Measurements from ENCODE around the gene POLL. TPM values are rescaled to one million over a fixed set of nuclear protein-coding genes. Genes with fewer than 3 reads are reported as not detected.
A peak's percentile ranks its signal among the peaks of the same experiment; 100 is the strongest.

Gene POLL
- total RNA-seq, 6 donors from 2014 or later = 20.4 to 47.1 (median 31.5) TPM

DNA sequence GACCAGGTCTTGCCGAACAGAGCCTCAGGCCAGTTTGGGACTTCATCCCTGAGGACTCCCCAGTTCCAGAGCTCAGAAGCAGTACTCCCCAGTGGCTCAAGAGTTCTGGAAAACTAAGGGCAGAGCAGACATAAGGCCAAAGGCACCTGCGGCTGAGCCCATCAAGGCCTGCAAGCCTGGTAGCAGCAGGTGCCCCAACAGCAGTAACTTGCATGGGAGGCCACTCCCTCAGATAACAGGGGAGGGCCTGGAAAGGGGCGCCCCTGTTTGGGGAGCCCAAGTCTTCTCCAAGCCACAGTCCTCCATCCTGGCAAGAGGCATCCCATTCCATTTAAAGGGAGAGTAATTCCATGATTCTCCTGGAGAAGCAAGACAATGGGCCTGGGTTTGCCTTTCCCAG is 13.0 kb downstream of the POLL start:
- TF ChIP-seq POLR2A (IDR thresholded peaks at IDR 0.05) (no peak), EP300 (IDR thresholded peaks at IDR 0.05) (no peak)
- no peak overlapping the region for H3K27ac ChIP-seq
- WGBS, 2 donors = 83 to 90% methylated on average over 2 to 3 of the region's 3 CpGs
- ATAC-seq (ENCODE audit: low FRiP score in 2 of 2) (no peak), DNase-seq (no peak)
- H3K4me1 ChIP-seq = peaks cover 6 to 12% (median 10%) of the 10 kb centered on the region in 4 donors
- H3K9me3 ChIP-seq = peaks cover 0 to 7% (median 6%) of the 10 kb centered on the region in 4 donors
- H3K4me3 ChIP-seq = no peak overlapping the region
- peaks cover 0 to under 1% (median 0%) of the 10 kb centered on the region in 4 donors for H3K27me3 ChIP-seq
- peaks cover 0 to 28% (median 19%) of the 10 kb centered on the region in 4 donors for H3K36me3 ChIP-seq

DNA sequence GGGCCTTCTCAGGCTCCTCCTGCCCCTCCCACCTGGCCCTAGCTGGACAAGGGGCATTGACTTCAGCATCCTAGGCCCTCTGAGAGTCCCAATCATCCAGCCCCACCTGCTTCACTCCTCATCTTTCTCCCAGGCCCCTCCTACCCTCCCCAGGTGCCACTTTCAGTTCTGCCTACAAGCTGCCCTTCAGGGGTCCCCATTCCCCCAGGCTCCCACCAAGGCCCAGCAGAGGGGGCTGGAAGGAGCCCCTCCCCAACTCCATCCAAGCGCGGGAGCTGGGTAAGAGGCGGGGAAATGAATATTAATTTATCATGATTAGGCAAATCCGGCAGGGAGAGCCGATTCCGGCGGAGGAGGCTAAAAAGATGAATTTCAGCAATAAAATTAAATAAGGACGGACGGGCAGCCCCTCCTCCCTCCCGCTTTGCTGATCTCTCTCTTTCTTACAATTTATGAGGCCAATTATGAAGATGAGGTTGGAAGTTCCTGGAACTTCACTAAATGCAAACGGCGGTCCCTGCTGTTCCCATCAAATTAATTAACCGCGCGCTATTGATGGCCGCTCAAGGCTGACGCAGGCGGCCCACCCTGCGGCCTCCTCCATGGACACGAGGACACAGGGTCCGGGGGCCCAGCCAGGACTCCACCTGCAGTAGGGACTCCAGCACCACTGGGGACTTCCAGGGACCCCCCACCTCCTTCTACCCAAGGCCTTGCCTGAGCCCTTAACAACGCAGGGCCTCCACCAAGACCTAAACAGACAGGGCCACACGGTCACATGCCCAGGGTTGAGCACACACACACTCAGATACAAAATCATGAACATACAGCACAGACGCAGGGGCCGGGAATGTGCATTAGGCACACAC is 13.9 kb downstream of the POLL start:
- H3K4me1 ChIP-seq = peaks cover 12 to 20% (median 18%) of the 10 kb centered on the region in 4 donors
- 89 to 91% methylated on average over 23 to 25 of the region's 25 CpGs for WGBS, 2 donors
- H3K4me3 ChIP-seq = no peak overlapping the region
- H3K36me3 ChIP-seq = peaks cover 0 to 19% (median 11%) of the 10 kb centered on the region in 4 donors
- ATAC-seq (ENCODE audit: low FRiP score in 2 of 2) (no peak), DNase-seq (peak in 1 of 2 donors; percentile 61)
- TF ChIP-seq, protein P1, sequence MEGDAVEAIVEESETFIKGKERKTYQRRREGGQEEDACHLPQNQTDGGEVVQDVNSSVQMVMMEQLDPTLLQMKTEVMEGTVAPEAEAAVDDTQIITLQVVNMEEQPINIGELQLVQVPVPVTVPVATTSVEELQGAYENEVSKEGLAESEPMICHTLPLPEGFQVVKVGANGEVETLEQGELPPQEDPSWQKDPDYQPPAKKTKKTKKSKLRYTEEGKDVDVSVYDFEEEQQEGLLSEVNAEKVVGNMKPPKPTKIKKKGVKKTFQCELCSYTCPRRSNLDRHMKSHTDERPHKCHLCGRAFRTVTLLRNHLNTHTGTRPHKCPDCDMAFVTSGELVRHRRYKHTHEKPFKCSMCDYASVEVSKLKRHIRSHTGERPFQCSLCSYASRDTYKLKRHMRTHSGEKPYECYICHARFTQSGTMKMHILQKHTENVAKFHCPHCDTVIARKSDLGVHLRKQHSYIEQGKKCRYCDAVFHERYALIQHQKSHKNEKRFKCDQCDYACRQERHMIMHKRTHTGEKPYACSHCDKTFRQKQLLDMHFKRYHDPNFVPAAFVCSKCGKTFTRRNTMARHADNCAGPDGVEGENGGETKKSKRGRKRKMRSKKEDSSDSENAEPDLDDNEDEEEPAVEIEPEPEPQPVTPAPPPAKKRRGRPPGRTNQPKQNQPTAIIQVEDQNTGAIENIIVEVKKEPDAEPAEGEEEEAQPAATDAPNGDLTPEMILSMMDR (IDR thresholded peaks at IDR 0.05) = no peak
- TF ChIP-seq POLR2AphosphoS5 (IDR thresholded peaks at IDR 0.05) (no peak), POLR2A (IDR thresholded peaks at IDR 0.05) (no peak), EP300 (IDR thresholded peaks at IDR 0.05) (no peak)
- peaks cover 0 to 10% (median 4%) of the 10 kb centered on the region in 4 donors for H3K27me3 ChIP-seq
- H3K9me3 ChIP-seq = peaks cover 0 to 7% (median 6%) of the 10 kb centered on the region in 4 donors
- no peak overlapping the region for H3K27ac ChIP-seq

DNA sequence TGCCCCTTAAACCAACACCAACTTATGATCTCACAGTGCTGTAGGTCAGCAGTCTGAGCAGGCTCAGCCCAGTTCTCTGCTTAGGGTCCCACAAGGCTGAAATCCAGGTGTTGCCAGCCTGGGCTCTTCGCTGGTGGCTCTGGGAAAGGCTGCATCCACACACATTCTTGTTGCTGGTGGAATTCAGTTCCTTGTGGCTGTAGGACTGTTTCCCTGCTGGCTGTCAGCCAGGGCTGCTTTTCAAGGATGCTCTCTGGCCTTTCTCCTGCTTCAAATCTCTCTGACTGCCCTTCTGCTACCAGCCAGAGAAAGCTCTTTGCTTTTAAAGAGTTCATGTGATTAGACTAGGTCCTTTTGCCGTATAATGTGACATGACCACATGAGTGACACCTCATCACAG is 15.3 kb downstream of the POLL start:
- WGBS, 2 donors = 78 to 80% methylated on average over 2 of the region's 2 CpGs
- no peak overlapping the region for H3K27ac ChIP-seq
- peaks cover 0 to 5% (median 2%) of the 10 kb centered on the region in 4 donors for H3K36me3 ChIP-seq
- H3K27me3 ChIP-seq = peaks cover 0 to 20% (median 8%) of the 10 kb centered on the region in 4 donors
- ATAC-seq (ENCODE audit: low FRiP score in 2 of 2) = no peak
- peaks cover 0 to 7% (median 6%) of the 10 kb centered on the region in 4 donors for H3K9me3 ChIP-seq
- DNase-seq = no peak
- TF ChIP-seq, protein P1 (IDR thresholded peaks at IDR 0.05) = no peak
- TF ChIP-seq POLR2AphosphoS5 (IDR thresholded peaks at IDR 0.05) (no peak), EP300 (IDR thresholded peaks at IDR 0.05) (no peak), POLR2A (IDR thresholded peaks at IDR 0.05) (no peak)
- H3K4me1 ChIP-seq = peaks cover 12 to 20% (median 18%) of the 10 kb centered on the region in 4 donors
- H3K4me3 ChIP-seq = no peak overlapping the region

DNA sequence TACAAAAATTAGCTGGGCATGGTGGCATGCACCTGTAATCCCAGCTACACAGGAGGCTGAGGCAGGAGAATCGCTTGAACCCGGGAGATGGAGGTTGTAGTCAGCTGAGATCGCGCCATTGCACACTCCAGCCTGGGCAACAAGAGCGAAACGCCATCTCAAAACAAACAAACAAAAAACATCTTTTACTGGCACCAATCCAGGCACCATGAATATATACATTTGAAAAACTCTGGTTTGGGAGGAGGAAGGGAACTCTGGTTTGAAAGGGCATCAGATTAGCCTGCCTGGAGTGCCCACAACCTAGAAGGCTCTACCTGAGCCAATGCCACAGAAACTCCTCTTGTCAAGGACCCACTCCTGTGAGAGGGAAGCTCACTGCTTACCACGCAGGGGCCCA is 15.9 kb downstream of the POLL start:
- no peak for DNase-seq
- WGBS, 2 donors = 77 to 92% methylated on average over 7 of the region's 7 CpGs

More for the DNA sequence above, 15.9 kb downstream of the POLL start:
- ATAC-seq (ENCODE audit: low FRiP score in 2 of 2) = no peak
- Histone ChIP-seq H3K9me3 (peaks cover 0 to 7% (median 6%) of the 10 kb centered on the region in 4 donors), H3K36me3 (no peaks in the 10 kb centered on the region), H3K4me3 (no peak overlapping the region), H3K27me3 (peaks cover 0 to 27% (median 8%) of the 10 kb centered on the region in 4 donors), H3K27ac (no peak overlapping the region), H3K4me1 (peaks cover 12 to 20% (median 18%) of the 10 kb centered on the region in 4 donors)
- TF ChIP-seq POLR2A (IDR thresholded peaks at IDR 0.05) (no peak), POLR2AphosphoS5 (IDR thresholded peaks at IDR 0.05) (no peak), EP300 (IDR thresholded peaks at IDR 0.05) (no peak)
- TF ChIP-seq, protein P1 (IDR thresholded peaks at IDR 0.05) = no peak
